Epidermal melanocyte (primary cell): ENCODE measurements around the gene LAMB4.
"Not testable (repeated sequence)": the region's sequence is repeated elsewhere in the genome, so short reads cannot be mapped to it uniquely, and the experiment has no call there.

Experiments used
- DNase-seq: peaks from one replicate; pipeline ENCODE4 v3.0.0; 2011; ENCODE audit warnings: low spot score; ENCODE audit not compliant: insufficient read length

LAMB4 gene

GRCh38 chr7:108049962-108050361, 80.2 kb downstream of the LAMB4 start:
- DNase-seq: no peak

- DNase-seq: no peak
These were observed 81.7 kb downstream of the LAMB4 start for GRCh38 chr7:108048422-108048821.

- no peak for DNase-seq
These were observed 83.1 kb downstream of the LAMB4 start for GRCh38 chr7:108046952-108047506.

- no peak for DNase-seq
These were observed 84.5 kb downstream of the LAMB4 start for GRCh38 chr7:108045669-108046068.

GRCh38 chr7:108045154-108045553, 85.0 kb downstream of the LAMB4 start:
- DNase-seq: no peak

- no peak for DNase-seq
These were observed 85.8 kb downstream of the LAMB4 start for GRCh38 chr7:108044345-108044744.

- DNase-seq: no peak
These were observed 91.2 kb downstream of the LAMB4 start for GRCh38 chr7:108038986-108039385.

GRCh38 chr7:108037741-108038140, 92.4 kb downstream of the LAMB4 start:
- DNase-seq: no peak

GRCh38 chr7:108037140-108037539, 93.0 kb downstream of the LAMB4 start:
- DNase-seq: no peak

GRCh38 chr7:108034586-108034985, 95.6 kb downstream of the LAMB4 start:
- no peak for DNase-seq

GRCh38 chr7:108033776-108034497, 96.2 kb downstream of the LAMB4 start:
- no peak for DNase-seq

- not testable (repeated sequence) for DNase-seq
These were observed 96.9 kb downstream of the LAMB4 start for GRCh38 chr7:108033309-108033708.

- no peak for DNase-seq
These were observed 99.6 kb downstream of the LAMB4 start for GRCh38 chr7:108030516-108030915.

GRCh38 chr7:108029034-108029433, 101.1 kb downstream of the LAMB4 start:
- DNase-seq: no peak

- DNase-seq: no peak
These were observed 102.0 kb downstream of the LAMB4 start for GRCh38 chr7:108028111-108028510.

- no peak for DNase-seq
These were observed 102.9 kb downstream of the LAMB4 start for GRCh38 chr7:108027239-108027638.

- DNase-seq: no peak
These were observed 103.5 kb downstream of the LAMB4 start for GRCh38 chr7:108026647-108027046.

- DNase-seq: no peak
These were observed 104.0 kb downstream of the LAMB4 start for GRCh38 chr7:108026116-108026515.

- DNase-seq: no peak
These were observed 105.6 kb downstream of the LAMB4 start for GRCh38 chr7:108024538-108024937.

GRCh38 chr7:108020585-108020984, 109.6 kb downstream of the LAMB4 start:
- DNase-seq: no peak

GRCh38 chr7:108018668-108019067, 111.5 kb downstream of the LAMB4 start:
- DNase-seq: no peak

- no peak for DNase-seq
These were observed 112.4 kb downstream of the LAMB4 start for GRCh38 chr7:108017776-108018151.
